Heart left ventricle (tissue), 16 donors: Measurements from ENCODE around the gene ALOX15. TPM values are rescaled to one million over a fixed set of nuclear protein-coding genes. Genes with fewer than 3 reads are reported as not detected.
A peak's percentile ranks its signal among the peaks of the same experiment; 100 is the strongest.

ENCODE experiments used
- ATAC-seq, 4 donors: fragments of 200-7000 bp; cut with Tn5 transposase; one replicate each; pipeline ENCODE4 v1.9.1; 2020 to 2022; ENCODE audit warnings: moderate library complexity in 4 of 4, mild to moderate bottlenecking in 3 of 4, moderate number of reproducible peaks in 1 of 4
- DNase-seq, 5 donors: peaks; one replicate each; pipeline ENCODE4 v3.0.0-alpha.2; 2020
- H3K27ac ChIP-seq, 12 donors: fragments of 200-600 bp; sonication (generic) in 4 of 12; one replicate each; pipeline versions ENCODE4 v1.5.0 to v1.8.0; 2016 to 2022; ENCODE audit warnings: mild to moderate bottlenecking in 2 of 12
- H3K27me3 ChIP-seq, 9 donors: fragments of 200-600 bp; sonication (generic) in 2 of 9; one replicate each; pipeline versions ENCODE4 v1.5.1 to v1.8.0; 2016 to 2022; ENCODE audit warnings: mild to moderate bottlenecking in 3 of 9
- H3K36me3 ChIP-seq, 9 donors: fragments of 200-600 bp; sonication (generic) in 2 of 9; one replicate each; pipeline versions ENCODE4 v1.5.0 to v1.8.0; 2018 to 2022; ENCODE audit warnings: mild to moderate bottlenecking in 2 of 9
- H3K4me1 ChIP-seq, 12 donors: fragments of 200-600 bp; sonication (generic) in 4 of 12; one replicate each; pipeline versions ENCODE4 v1.5.0 to v1.8.0; 2016 to 2022; ENCODE audit warnings: mild to moderate bottlenecking in 3 of 12
- H3K4me3 ChIP-seq, 12 donors: fragments of 200-600 bp; sonication (generic) in 4 of 12; one replicate each; pipeline versions ENCODE4 v1.5.0 to v1.8.0; 2017 to 2022; ENCODE audit warnings: mild to moderate bottlenecking in 9 of 12, moderate library complexity in 4 of 12
- H3K9me3 ChIP-seq, 12 donors: fragments of 200-600 bp; sonication (generic) in 4 of 12; one replicate each; pipeline versions ENCODE4 v1.5.0 to v1.8.0; 2016 to 2022; ENCODE audit warnings: mild to moderate bottlenecking in 1 of 12
- POLR2A ChIP-seq, 2 donors: fragments of 450-650 bp; IDR thresholded peaks; one replicate each; pipeline ENCODE4 v1.6.1; 2017; ENCODE audit warnings: antibody characterized with exemption in 2 of 2, mild to moderate bottlenecking in 2 of 2, moderate library complexity in 2 of 2
- WGBS, 4 donors: extraction: QIAGEN DNeasy Blood & Tissue Kit in 2 of 4; methylation state at CpG; one replicate each; pipeline versions ENCODE4 v1.1.5 to v1.1.7; 2013 to 2018; 5-methylcytosine and 5-hydroxymethylcytosine counted together
- intact Hi-C, 10 donors: fragments of 100-400 bp; cut with DNase I; formaldehyde crosslinking; loops; one replicate each; pipeline versions ENCODE4 v1.11.1 to v1.14.2; 2022
- polyA plus RNA-seq, 2 donors: library from polyadenylated mRNA; stranded (reverse); fragments of 200-250 nt; gene quantifications; one replicate each; pipeline ENCODE4 v1.2.3, GENCODE V29; 2013
- total RNA-seq, 9 donors: library from RNA; depleted of rRNA in 2 of 9; stranded (reverse); fragments of >200 nt in 2 of 9; fragmentation: NEBNext Ultra II Directional in 3 of 9; extraction: Animal tissue kit (Norgen Biotek cat#: 25700) in 3 of 9; gene quantifications; one replicate each; pipeline versions ENCODE4 v1.1.0 to v1.2.4, GENCODE V29; 2016 to 2023
- TF ChIP-seq, protein P1 (sequence below), 12 donors: fragments of 200-600 bp; sonication (generic) in 4 of 12; IDR thresholded peaks; one replicate each; pipeline versions ENCODE4 v1.5.0 to v1.8.0; 2018 to 2022; ENCODE audit warnings: antibody characterized with exemption in 12 of 12, mild to moderate bottlenecking in 5 of 12
- donor health status: ischemic (EF 13 %, LVEDD 7.1; RV severe dilation, severe dysfunction).
- donor health status: healthy with polysubstance abuse.
- donor health status: DM: no; HTN: yes; CAD: no.
- donor health status: DM: no; HTN: no; CAD: no.
- donor health status: ischemic (EF 25% LVEDD 6.9; RV normal size, moderate dysfunction).
- donor health status: ischemic (EF 25% LVEDD 5.7; RV mildly dilated, moderate dysfunction).
- donor health status: healthy.
- donor health status: DM: yes; HTN: yes; CAD: no.
- donor health status: ischemic (EF 35%, LVEDD 5.7; RV mildly dilated, moderate dysfunction).
- donor health status: nonischemic (EF 11% LVEDD 7.7; RV severe dilation, severe dysfunction).
- donor health status: DM: yes; HTN: yes; CAD: no.
- donor health status: PGD.
- donor health status: ischemic (EF 29% LVEDD 5.4; RV normal size, mild dysfunction).
- donor health status: nonischemic (EF 23%, LVEDD 6.1; RV moderate dilation, normal function).

Gene ALOX15
- total and polyA plus RNA-seq, 11 donors, result 0.23 to 62.4 (median 0.38) TPM; not detected in 5

DNA sequence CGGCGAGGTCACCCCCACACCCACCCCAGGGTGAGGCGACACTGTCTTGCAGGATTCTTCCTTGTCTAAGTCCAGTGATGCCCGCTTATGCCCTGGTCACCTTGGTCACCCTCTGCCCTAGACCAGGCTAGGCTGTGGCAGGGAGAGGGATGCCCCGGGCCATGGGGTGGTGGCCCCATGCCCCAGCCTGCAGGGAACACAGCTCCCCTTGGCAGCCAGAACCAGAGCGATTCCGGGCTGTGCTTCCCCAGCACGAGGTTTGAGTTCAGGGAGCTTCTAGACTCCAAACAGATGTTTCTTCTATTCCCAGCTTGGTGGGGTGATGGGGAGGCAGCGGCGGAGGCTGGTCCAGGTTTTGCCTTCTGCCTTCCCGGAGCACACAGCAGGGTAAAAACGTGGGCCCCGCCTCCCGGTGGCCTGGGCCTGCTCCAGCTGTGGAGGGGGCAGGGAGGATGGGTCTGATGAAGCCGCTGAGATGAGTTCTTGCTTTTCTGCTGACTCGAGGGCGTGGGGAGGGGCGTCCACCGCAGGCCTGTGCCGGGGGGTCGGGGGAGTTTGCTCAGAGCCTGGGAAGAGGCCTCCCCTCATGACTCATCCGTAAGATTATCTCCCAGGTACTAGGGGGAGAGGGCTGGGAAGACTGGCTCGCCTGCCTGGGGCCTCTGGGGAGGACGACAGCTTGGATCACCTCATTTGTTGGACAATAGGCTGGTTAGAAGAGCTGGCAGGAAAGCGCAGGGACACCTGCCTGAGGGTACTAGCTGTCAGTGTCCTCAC lies 41.8 kb downstream of the ALOX15 start:
- H3K4me3 ChIP-seq, result no peak overlapping the region
- WGBS, 4 donors, result 32 to 51% (median 47%) methylated on average over 13 to 25 of the region's 25 CpGs
- peak; percentile 25 to 47 (median 39) for ATAC-seq
- intact Hi-C loops, result loop anchor here in 2 of 10 donors (2.0 kb wide), 2 partner anchors 13 to 25 kb away; no protein-coding TSS in a partner anchor
- no peaks in the 10 kb centered on the region for H3K36me3 ChIP-seq
- no peaks in the 10 kb centered on the region for H3K27me3 ChIP-seq
- H3K27ac ChIP-seq, result peak overlapping the region; percentile 77 to 94 (median 86)
- H3K4me1 ChIP-seq, result peaks cover 0 to 52% (median 28%) of the 10 kb centered on the region in 12 donors
- peak in 3 of 5 donors; percentile 71 to 79 (median 79) for DNase-seq
- TF ChIP-seq, protein P1, sequence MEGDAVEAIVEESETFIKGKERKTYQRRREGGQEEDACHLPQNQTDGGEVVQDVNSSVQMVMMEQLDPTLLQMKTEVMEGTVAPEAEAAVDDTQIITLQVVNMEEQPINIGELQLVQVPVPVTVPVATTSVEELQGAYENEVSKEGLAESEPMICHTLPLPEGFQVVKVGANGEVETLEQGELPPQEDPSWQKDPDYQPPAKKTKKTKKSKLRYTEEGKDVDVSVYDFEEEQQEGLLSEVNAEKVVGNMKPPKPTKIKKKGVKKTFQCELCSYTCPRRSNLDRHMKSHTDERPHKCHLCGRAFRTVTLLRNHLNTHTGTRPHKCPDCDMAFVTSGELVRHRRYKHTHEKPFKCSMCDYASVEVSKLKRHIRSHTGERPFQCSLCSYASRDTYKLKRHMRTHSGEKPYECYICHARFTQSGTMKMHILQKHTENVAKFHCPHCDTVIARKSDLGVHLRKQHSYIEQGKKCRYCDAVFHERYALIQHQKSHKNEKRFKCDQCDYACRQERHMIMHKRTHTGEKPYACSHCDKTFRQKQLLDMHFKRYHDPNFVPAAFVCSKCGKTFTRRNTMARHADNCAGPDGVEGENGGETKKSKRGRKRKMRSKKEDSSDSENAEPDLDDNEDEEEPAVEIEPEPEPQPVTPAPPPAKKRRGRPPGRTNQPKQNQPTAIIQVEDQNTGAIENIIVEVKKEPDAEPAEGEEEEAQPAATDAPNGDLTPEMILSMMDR (IDR thresholded peaks at IDR 0.05), result no peak
- no peak for TF ChIP-seq POLR2A (IDR thresholded peaks at IDR 0.05)
- no peaks in the 10 kb centered on the region for H3K9me3 ChIP-seq

DNA sequence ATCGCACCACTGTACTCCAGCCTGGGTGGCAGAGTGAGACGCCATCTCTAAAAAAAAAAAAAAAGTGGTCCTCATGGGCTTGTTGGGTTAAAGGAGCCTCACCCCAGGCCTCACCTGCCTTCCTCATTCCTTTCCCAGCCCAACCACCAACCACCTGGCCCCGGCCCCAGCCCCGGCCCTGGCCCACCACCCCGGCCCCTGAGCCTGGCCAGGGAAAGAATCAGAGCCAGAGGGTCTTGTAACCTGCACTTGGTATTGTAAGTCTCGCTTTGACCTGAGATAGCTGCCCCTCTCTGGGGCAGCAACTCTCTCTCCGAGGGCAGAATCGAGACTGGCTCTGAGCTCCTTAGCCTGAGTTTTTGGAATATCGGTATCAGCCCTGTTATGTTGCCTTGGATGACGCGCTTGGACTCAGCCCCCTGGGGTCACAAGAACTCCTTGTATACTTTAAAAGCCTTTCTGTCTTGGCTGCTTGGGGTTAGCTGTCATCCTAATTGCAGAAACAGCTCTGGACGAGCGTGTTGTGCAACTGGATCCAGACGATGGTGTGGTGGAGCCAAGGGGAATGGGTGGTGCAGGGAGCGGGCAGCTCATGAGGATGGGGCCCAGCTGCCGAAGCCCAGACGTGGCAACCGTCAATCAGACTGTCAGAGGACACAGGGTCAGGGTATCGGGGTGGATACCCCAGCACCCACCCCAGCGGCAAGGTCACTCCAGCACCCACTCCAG lies 42.5 kb downstream of the ALOX15 start:
- no peaks in the 10 kb centered on the region for H3K27me3 ChIP-seq
- no peaks in the 10 kb centered on the region for H3K36me3 ChIP-seq
- H3K4me3 ChIP-seq, result no peak overlapping the region
- DNase-seq (peak in 3 of 5 donors; percentile 69 to 85 (median 80)), ATAC-seq (peak; percentile 48 to 83 (median 77))
- H3K27ac ChIP-seq, result peak overlapping the region; percentile 77 to 94 (median 86)
- H3K9me3 ChIP-seq, result no peaks in the 10 kb centered on the region
- TF ChIP-seq, protein P1 (IDR thresholded peaks at IDR 0.05), result no peak
- TF ChIP-seq POLR2A (IDR thresholded peaks at IDR 0.05), result peak in 1 of 2 donors; percentile 18
- intact Hi-C loops, result no loop called here
- WGBS, 4 donors, result 49 to 66% (median 61%) methylated on average over 19 to 20 of the region's 20 CpGs
- H3K4me1 ChIP-seq, result peaks cover 0 to 44% (median 24%) of the 10 kb centered on the region in 12 donors

DNA sequence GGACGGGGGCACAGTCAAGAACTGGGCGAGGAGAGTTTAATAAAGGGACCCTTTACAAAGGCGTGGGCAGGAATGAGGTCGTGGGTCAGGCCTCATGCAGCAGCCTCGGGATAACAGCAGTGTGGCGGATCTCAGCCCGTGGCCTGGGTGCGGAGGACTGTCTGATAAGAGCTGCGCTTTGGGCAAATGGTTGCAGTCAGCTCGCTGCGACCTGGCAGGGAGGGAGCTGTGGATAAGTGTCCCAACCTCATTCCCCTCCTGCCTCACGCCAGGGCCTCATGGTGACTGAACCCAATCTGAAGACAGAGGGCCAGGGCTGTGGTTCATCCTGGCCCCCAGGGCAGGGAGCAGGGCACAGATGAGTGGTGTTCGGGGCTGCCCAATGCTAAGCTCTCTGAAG lies 43.5 kb downstream of the ALOX15 start:
- DNase-seq, result peak in 3 of 5 donors; percentile 63 to 69 (median 65)
- 62 to 74% (median 69%) methylated on average over 13 of the region's 13 CpGs for WGBS, 4 donors
- ATAC-seq, result peak in 3 of 4 donors; percentile 1 to 13 (median 2)
- H3K9me3 ChIP-seq, result no peaks in the 10 kb centered on the region
- peak overlapping the region; percentile 76 to 94 (median 86) for H3K27ac ChIP-seq
- intact Hi-C loops, result no loop called here
- no peaks in the 10 kb centered on the region for H3K27me3 ChIP-seq
- no peak overlapping the region for H3K4me3 ChIP-seq
- no peaks in the 10 kb centered on the region for H3K36me3 ChIP-seq
- TF ChIP-seq, protein P1 (IDR thresholded peaks at IDR 0.05), result no peak
- no peak for TF ChIP-seq POLR2A (IDR thresholded peaks at IDR 0.05)
- H3K4me1 ChIP-seq, result peaks cover 0 to 49% (median 24%) of the 10 kb centered on the region in 12 donors
